ENCODE data around the gene SLC2A3. TPM values are rescaled to one million over a fixed set of nuclear protein-coding genes. Genes with fewer than 3 reads are reported as not detected.

Gene SLC2A3

DNA sequence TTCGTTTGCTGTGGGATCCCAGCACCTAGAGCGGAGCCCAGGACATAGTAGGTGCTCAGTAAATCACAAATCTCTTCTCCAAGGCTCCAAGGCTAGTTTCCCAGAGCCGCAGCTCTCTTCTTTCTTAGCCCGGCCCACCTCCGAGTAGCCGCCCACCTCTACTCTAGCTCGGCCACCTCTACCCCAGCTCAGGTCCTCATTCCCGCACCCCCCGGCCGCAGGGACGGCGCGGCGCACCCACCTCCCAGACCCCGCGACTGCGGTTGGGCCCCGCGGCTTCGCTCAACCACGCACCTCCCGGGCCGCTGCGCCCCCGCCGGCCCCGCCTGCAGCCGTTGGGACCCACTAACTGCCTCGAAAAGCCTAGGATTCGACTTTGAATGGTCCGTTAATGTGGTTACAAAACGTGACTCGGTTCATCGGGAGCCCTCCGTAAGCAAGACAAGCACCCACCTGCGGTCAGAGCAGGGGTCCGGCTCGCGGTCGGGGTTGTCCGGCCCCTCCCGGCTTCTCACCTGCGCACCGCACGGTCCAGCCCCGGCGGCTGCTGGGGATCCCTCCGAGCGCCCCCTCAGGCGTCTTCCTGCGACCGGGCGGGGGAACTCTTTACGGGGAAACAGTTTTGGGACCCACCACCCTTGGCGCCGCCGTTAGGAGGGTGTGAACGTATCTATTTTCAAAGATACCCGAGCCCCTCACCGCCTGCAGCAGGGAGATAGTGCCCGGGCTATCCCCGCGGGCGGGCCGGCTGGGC is 63.2 kb downstream of the SLC2A3 start, which contains the start of gene SLC2A14:
SLC2A14 (minus strand) TSS at position 350 of the 754 bp plus-strand sequence. CDS start 3,035 bp downstream, outside the sequence.
- peaks cover 29% of the 10 kb centered on the region for H3K27me3 ChIP-seq (ENCODE audit: control insufficient read depth, insufficient read depth, low read length)
- H3K9me3 ChIP-seq (replicated peaks; ENCODE audit: low read length): no peaks in the 10 kb centered on the region
- H3K9ac ChIP-seq (ENCODE audit: low read depth, low read length): no peak within 1 kb of the TSS
- H3K4me3 ChIP-seq (ENCODE audit: low read length): no peak within 1 kb of the TSS
- peak within 1 kb of the TSS; percentile 47 for H3K4me2 ChIP-seq (ENCODE audit: low read length)
- no peaks in the 10 kb centered on the region for H3K4me1 ChIP-seq (ENCODE audit: control insufficient read depth, insufficient read depth, low read length)
- no peaks in the 10 kb centered on the region for H3K36me3 ChIP-seq (ENCODE audit: insufficient read depth, low read length)

DNA sequence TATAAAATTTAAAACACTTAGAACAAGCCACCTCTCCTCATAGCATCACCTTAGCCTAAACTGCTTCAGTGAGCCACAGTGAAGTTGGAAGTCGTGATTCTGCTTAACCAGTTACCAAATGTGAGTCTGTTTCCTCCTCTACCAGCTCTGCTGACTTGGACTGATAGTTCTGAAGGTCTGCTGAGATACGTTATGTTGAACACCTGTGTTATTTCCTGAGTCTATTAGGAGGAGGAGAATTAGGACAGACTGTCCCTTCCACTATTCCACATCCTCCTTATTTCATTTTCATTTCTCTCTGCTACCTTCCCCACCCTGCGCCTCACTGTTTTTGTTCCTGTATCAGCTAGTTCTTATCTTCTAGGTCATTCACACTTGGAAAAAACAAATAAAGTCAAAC is 65.7 kb downstream of the SLC2A3 start:
- no peak overlapping the region for H3K9ac ChIP-seq (ENCODE audit: low read depth, low read length)
- H3K27me3 ChIP-seq (ENCODE audit: control insufficient read depth, insufficient read depth, low read length): peaks cover 29% of the 10 kb centered on the region
- H3K4me1 ChIP-seq (ENCODE audit: control insufficient read depth, insufficient read depth, low read length): no peaks in the 10 kb centered on the region
- no peaks in the 10 kb centered on the region for H3K9me3 ChIP-seq (replicated peaks; ENCODE audit: low read length)
- H3K4me3 ChIP-seq (ENCODE audit: low read length): no peak overlapping the region
- no peaks in the 10 kb centered on the region for H3K36me3 ChIP-seq (ENCODE audit: insufficient read depth, low read length)
- no peak overlapping the region for H3K4me2 ChIP-seq (ENCODE audit: low read length)

Small RNA genes lying within 50 kb of the gene (small RNA-seq; reads per million reads assigned to genes)
- not detected for gene RF00019

All from skeletal muscle satellite cell (primary cell).